Measurements from ENCODE around the gene PSMG2. TPM values are rescaled to one million over a fixed set of nuclear protein-coding genes. Genes with fewer than 3 reads are reported as not detected.
"Not testable (repeated sequence)": the region's sequence is repeated elsewhere in the genome, so short reads cannot be mapped to it uniquely, and the experiment has no call there.

The PSMG2 gene
- total RNA-seq, 1 experiment from 2014 or later: 84.3 TPM

DNA sequence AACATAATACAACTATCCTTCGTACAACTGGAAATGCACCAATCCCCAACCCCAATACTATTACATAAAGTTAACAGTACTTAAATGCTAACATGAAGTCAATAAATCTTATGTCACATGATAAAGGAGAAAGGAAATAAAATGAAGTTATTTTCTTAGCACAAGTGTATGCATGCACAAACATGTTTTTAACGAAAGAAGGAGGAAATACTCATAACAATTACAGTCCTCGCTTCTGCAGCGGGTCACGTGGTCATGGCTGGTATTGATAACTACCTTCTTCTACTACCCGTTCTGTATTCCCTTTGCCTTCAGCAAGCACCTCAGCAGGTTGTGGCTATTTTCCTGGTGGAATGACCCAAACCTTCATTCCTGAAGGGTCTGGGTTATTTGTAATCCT lies 51.7 kb downstream of the PSMG2 start:
- no peak overlapping the region for H3K4me3 ChIP-seq (replicated peaks in 1 of 2; ENCODE audit: low read depth in 1 of 2, low read length in 2 of 2)
- no peaks in the 10 kb centered on the region for H3K4me1 ChIP-seq (ENCODE audit: control insufficient read depth in 1 of 2, insufficient read depth in 2 of 2, low read length in 2 of 2)
- DNase-seq (ENCODE audit: low read depth, low spot score) (no peak), ATAC-seq (no peak)
- POLR2A ChIA-PET: no interaction called here
- intact Hi-C loops (cut with micrococcal nuclease): no loop called here
- TF ChIP-seq YY1 (IDR thresholded peaks at IDR 0.05; ENCODE audit: extremely low read depth, insufficient replicate concordance, low read depth, low read length) (no peak), ELF1 (IDR thresholded peaks at IDR 0.05; ENCODE audit: borderline replicate concordance, low read depth) (no peak), JUND (IDR thresholded peaks at IDR 0.05) (no peak), POLR2AphosphoS5 (IDR thresholded peaks at IDR 0.05; ENCODE audit: low read depth, low read length) (no peak), FOSL1 (IDR thresholded peaks at IDR 0.05; ENCODE audit: low read depth) (no peak), CBX3 (IDR thresholded peaks at IDR 0.05; ENCODE audit: low read depth) (no peak), RAD21 (IDR thresholded peaks at IDR 0.05; ENCODE audit: low read depth) (no peak)
- TF ChIP-seq, protein P1, sequence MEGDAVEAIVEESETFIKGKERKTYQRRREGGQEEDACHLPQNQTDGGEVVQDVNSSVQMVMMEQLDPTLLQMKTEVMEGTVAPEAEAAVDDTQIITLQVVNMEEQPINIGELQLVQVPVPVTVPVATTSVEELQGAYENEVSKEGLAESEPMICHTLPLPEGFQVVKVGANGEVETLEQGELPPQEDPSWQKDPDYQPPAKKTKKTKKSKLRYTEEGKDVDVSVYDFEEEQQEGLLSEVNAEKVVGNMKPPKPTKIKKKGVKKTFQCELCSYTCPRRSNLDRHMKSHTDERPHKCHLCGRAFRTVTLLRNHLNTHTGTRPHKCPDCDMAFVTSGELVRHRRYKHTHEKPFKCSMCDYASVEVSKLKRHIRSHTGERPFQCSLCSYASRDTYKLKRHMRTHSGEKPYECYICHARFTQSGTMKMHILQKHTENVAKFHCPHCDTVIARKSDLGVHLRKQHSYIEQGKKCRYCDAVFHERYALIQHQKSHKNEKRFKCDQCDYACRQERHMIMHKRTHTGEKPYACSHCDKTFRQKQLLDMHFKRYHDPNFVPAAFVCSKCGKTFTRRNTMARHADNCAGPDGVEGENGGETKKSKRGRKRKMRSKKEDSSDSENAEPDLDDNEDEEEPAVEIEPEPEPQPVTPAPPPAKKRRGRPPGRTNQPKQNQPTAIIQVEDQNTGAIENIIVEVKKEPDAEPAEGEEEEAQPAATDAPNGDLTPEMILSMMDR (IDR thresholded peaks at IDR 0.05 in 2 of 3, conservative IDR thresholded peaks at IDR 0.05 in 1 of 3; ENCODE audit: borderline replicate concordance in 1 of 3, insufficient read depth in 1 of 3, low read depth in 2 of 3, low read length in 2 of 3): no peak
- TF ChIP-seq, protein P2, sequence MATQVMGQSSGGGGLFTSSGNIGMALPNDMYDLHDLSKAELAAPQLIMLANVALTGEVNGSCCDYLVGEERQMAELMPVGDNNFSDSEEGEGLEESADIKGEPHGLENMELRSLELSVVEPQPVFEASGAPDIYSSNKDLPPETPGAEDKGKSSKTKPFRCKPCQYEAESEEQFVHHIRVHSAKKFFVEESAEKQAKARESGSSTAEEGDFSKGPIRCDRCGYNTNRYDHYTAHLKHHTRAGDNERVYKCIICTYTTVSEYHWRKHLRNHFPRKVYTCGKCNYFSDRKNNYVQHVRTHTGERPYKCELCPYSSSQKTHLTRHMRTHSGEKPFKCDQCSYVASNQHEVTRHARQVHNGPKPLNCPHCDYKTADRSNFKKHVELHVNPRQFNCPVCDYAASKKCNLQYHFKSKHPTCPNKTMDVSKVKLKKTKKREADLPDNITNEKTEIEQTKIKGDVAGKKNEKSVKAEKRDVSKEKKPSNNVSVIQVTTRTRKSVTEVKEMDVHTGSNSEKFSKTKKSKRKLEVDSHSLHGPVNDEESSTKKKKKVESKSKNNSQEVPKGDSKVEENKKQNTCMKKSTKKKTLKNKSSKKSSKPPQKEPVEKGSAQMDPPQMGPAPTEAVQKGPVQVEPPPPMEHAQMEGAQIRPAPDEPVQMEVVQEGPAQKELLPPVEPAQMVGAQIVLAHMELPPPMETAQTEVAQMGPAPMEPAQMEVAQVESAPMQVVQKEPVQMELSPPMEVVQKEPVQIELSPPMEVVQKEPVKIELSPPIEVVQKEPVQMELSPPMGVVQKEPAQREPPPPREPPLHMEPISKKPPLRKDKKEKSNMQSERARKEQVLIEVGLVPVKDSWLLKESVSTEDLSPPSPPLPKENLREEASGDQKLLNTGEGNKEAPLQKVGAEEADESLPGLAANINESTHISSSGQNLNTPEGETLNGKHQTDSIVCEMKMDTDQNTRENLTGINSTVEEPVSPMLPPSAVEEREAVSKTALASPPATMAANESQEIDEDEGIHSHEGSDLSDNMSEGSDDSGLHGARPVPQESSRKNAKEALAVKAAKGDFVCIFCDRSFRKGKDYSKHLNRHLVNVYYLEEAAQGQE (IDR thresholded peaks at IDR 0.05; ENCODE audit: low read depth): no peak
- no peaks in the 10 kb centered on the region for H3K36me3 ChIP-seq (ENCODE audit: control insufficient read depth in 1 of 2, insufficient read depth in 2 of 2, low read length in 2 of 2)
- no peaks in the 10 kb centered on the region for H3K9me3 ChIP-seq (ENCODE audit: control insufficient read depth in 1 of 2, insufficient read depth in 1 of 2, low read depth in 1 of 2, low read length in 2 of 2)
- H3K9ac ChIP-seq (ENCODE audit: low read length): no peak overlapping the region
- no peak overlapping the region for H3K27ac ChIP-seq (ENCODE audit: low read depth, low read length)
- H3K27me3 ChIP-seq (ENCODE audit: insufficient read depth, low read length): no peaks in the 10 kb centered on the region
- H2AFZ ChIP-seq (ENCODE audit: low read depth, low read length, poor library complexity, severe bottlenecking): no peak overlapping the region
- CTCF ChIA-PET: no interaction called here
- no peaks in the 10 kb centered on the region for H4K20me1 ChIP-seq (ENCODE audit: insufficient read depth)
- H3K79me2 ChIP-seq (ENCODE audit: insufficient read depth, low read length): no peaks in the 10 kb centered on the region
- no peak overlapping the region for H3K4me2 ChIP-seq (ENCODE audit: low read length)
- RAD21 ChIA-PET (ENCODE audit: low non-redundant PET in 1 of 2, low total read pairs in 2 of 2, uncharacterized antibody in 2 of 2, unreplicated experiment in 2 of 2): no interaction called here
- no peaks in the 10 kb centered on the region for H3K9me2 ChIP-seq (ENCODE audit: insufficient read depth)
- no TSS peak for BruUV-seq (replicated peaks)

DNA sequence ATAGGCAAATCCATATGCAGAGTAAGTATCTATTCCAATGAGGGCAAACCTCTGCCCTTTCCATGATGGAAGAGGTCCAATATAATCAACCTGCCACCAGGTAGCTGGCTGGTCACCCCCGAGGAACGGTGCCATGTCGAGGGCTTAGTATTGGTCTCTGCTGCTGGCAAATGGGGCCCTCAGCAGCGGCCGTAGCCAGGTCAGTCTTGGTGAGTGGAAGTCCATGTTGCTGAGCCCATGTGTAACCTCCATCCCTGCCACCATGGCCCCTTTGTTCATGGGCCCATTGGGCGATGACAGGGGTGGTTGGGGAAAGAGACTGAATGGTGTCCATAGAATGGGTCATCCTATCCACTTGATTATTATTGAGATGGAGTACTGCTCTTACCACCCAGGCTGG lies 52.8 kb downstream of the PSMG2 start:
- RAD21 ChIA-PET (ENCODE audit: low non-redundant PET in 1 of 2, low total read pairs in 2 of 2, uncharacterized antibody in 2 of 2, unreplicated experiment in 2 of 2); H3K9ac ChIP-seq (ENCODE audit: low read length); H3K9me2 ChIP-seq (ENCODE audit: insufficient read depth); H3K27me3 ChIP-seq (ENCODE audit: insufficient read depth, low read length); H3K79me2 ChIP-seq (ENCODE audit: insufficient read depth, low read length); CTCF ChIA-PET; BruUV-seq (replicated peaks); ATAC-seq; intact Hi-C loops (cut with micrococcal nuclease); H4K20me1 ChIP-seq (ENCODE audit: insufficient read depth); H3K9me3 ChIP-seq (ENCODE audit: control insufficient read depth in 1 of 2, insufficient read depth in 1 of 2, low read depth in 1 of 2, low read length in 2 of 2); H2AFZ ChIP-seq (ENCODE audit: low read depth, low read length, poor library complexity, severe bottlenecking); POLR2A ChIA-PET; H3K4me2 ChIP-seq (ENCODE audit: low read length); H3K4me3 ChIP-seq (replicated peaks in 1 of 2; ENCODE audit: low read depth in 1 of 2, low read length in 2 of 2); H3K27ac ChIP-seq (ENCODE audit: low read depth, low read length); DNase-seq (ENCODE audit: low read depth, low spot score); H3K36me3 ChIP-seq (ENCODE audit: control insufficient read depth in 1 of 2, insufficient read depth in 2 of 2, low read length in 2 of 2); H3K4me1 ChIP-seq (ENCODE audit: control insufficient read depth in 1 of 2, insufficient read depth in 2 of 2, low read length in 2 of 2): not testable (repeated sequence)

DNA sequence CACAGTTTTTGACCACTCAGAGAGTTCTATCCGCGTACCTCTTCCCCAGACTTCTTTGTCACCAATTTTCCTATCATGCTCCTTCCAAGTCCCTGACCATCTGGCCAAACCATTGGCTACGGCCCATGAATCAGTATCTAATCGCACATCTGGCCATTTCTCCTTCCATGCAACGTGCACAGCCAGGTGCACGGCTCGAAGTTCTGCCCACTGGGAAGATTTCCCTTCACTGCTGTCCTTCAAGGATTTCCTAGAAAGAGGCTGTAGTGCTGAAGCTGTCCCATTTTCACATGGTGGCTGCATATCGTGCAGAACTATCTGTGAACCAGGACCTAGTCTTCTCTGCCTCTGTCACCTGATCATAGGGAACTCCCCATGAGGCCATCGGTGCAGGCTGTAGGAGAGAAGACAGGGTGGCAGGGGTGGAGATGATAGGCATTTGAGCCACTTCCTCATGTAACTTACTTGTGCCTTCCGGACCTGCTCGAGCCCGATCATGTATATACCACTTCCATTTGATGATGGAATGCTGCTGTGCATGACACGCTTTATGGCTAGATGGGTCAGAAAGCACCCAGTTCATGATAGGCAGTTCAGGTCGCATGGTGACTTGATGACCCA lies 53.9 kb downstream of the PSMG2 start:
- H3K79me2 ChIP-seq (ENCODE audit: insufficient read depth, low read length); H3K9me3 ChIP-seq (ENCODE audit: control insufficient read depth in 1 of 2, insufficient read depth in 1 of 2, low read depth in 1 of 2, low read length in 2 of 2); CTCF ChIA-PET; POLR2A ChIA-PET; H3K27me3 ChIP-seq (ENCODE audit: insufficient read depth, low read length); H3K27ac ChIP-seq (ENCODE audit: low read depth, low read length); H3K36me3 ChIP-seq (ENCODE audit: control insufficient read depth in 1 of 2, insufficient read depth in 2 of 2, low read length in 2 of 2); H3K4me3 ChIP-seq (replicated peaks in 1 of 2; ENCODE audit: low read depth in 1 of 2, low read length in 2 of 2); H3K4me2 ChIP-seq (ENCODE audit: low read length); H3K9me2 ChIP-seq (ENCODE audit: insufficient read depth); ATAC-seq; RAD21 ChIA-PET (ENCODE audit: low non-redundant PET in 1 of 2, low total read pairs in 2 of 2, uncharacterized antibody in 2 of 2, unreplicated experiment in 2 of 2); H3K9ac ChIP-seq (ENCODE audit: low read length); H3K4me1 ChIP-seq (ENCODE audit: control insufficient read depth in 1 of 2, insufficient read depth in 2 of 2, low read length in 2 of 2); BruUV-seq (replicated peaks); H4K20me1 ChIP-seq (ENCODE audit: insufficient read depth); DNase-seq (ENCODE audit: low read depth, low spot score); intact Hi-C loops (cut with micrococcal nuclease); H2AFZ ChIP-seq (ENCODE audit: low read depth, low read length, poor library complexity, severe bottlenecking): not testable (repeated sequence)
